Activated CD4-positive, alpha-beta T cell treated with anti-CD3 and anti-CD28 coated beads, Interleukin-2, amount 50 U/mL, for 4 hours (primary cell): ENCODE data around the gene PRR5L.
A peak's percentile ranks its signal among the peaks of the same experiment; 100 is the strongest.
"Not testable (repeated sequence)": the region's sequence is repeated elsewhere in the genome, so short reads cannot be mapped to it uniquely, and the experiment has no call there.

ENCODE experiments used
- DNase-seq, 2 experiments: peaks; one replicate each; pipeline ENCODE4 v3.0.0-alpha.2; 2020

The PRR5L gene

DNA sequence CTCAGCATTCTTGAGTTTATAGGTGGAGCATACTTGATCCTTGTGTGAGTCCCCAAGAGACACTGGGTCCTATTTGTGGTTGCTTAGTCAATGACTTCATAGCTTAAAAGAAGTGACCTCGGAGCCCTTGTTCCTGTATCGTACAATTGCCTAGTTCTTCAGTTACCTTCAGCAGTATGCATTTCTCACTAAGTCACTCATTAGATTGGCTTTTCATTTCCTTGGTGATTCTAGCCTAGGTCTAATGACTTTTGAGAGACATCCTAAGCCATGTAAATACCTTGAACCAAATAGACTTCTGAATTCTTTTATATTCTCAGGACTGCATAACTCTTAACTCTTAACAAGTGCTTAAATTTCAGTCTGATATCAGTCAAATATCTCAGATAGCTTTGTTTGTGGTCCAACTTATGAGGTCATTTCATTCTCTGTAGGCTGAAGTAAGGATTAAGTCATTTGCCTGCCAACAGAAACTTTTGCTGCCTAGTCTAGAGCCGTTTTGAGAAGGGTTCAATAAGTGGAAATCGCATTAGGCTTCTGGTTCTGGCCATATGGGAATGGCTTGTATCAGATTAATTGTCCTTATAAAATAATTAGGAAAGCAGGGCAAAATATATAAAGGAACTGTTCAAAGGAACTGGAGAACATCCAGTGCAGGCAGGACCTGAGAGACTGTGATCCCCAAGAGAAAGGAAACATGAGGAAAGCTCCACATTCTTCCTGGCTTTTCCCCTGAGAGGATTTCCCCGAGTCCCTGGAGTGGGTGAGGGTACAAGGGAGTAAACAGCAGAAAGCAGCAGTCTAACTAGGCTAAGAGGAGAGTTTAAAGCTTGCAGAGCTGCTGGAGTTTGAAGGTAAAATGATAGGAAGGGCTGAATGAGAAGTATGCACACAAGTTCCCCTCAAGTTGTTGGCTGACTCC is 174.1 kb downstream of the PRR5L start:
- no peak for DNase-seq

- no peak for DNase-seq
Observed at GRCh38 chr11:36471577-36471976, 175.5 kb downstream of the PRR5L start.

DNA sequence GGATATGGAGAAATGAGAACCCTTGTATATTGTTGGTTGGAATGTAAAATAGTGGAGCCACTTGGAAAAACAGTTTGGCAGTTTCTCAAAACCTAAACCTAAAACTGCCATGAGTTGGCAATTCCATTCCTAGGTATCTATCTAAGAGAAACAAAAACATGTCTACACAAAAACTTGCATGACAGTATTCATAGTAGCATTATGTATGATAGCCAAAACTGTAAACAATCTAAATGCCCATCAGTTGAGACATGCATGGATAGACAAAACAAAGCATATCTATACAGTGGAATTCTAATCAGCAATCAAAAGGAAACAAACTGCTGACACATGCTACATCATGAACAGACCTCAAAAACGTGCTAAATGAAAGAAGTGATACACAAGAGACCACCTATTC is 179.1 kb downstream of the PRR5L start:
- no peak for DNase-seq

DNA sequence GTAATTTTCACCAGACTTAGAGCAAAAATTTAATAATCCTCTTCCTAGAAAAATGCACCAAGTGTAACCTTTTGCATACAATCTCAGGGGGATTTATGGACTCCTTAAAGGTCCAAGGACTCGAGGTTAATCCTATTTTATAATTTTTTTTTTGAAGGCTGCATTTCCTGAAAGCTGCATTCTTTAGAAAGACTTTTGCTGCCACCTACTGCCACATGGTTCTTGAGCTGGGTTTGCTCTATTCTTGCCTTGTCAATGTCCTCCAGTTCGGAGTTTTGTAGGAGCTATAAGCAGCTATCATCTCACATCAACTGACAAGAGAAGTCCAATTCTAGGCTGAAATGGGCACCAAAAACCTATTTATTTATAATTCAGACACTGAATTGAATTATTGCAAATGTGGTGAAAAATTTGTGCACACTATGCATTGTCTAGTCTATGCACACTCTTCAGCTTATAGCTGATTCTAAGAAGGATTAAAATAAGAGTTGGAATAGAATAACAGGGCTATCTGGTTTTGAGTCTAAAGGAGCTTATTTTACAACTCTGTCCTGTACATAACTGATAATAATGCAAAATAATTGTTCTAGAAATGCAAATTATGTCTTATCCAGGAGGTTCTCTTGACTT is 182.7 kb downstream of the PRR5L start:
- no peak for DNase-seq

DNA sequence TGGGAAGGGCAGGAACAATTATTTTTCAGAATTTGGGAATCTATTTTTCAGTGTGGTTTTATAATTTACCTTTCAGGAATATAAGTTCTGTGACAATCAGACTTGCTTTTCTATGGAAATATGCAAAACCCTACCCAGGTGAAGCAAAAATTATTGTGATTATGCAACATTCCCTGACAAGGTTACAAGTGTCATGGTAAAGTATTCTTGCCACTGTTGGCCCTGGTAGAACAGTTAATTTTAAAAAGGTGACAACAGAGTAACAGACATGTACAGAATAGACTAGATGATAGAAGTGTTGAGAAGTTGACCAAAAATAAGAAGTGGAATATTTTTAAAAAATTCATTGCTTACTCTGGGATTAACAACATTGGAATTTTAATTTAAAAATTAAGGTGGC is 184.7 kb downstream of the PRR5L start:
- no peak for DNase-seq

DNA sequence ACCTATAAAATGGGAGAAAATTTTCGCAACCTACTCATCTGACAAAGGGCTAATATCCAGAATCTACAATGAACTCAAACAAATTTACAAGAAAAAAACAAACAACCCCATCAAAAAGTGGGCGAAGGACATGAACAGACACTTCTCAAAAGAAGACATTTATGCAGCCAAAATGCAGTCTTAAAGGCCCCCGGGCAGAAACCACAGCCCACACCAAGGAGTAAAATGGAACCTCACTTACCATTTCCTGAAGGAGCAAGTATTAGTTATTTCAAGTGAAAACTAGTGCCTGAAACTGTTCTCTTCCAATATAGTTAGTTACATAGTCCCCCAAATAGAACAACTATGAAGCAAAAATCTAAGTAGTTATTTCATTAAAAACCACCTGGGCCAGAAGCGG is 187.0 kb downstream of the PRR5L start:
- DNase-seq, result not testable (repeated sequence)

GRCh38 chr11:36485298-36486002 is 189.4 kb downstream of the PRR5L start:
- DNase-seq, result no peak

- no peak for DNase-seq
Observed at GRCh38 chr11:36487619-36488018, 191.5 kb downstream of the PRR5L start.

- DNase-seq, result no peak
Observed at GRCh38 chr11:36488096-36488495, 192.0 kb downstream of the PRR5L start.

DNA sequence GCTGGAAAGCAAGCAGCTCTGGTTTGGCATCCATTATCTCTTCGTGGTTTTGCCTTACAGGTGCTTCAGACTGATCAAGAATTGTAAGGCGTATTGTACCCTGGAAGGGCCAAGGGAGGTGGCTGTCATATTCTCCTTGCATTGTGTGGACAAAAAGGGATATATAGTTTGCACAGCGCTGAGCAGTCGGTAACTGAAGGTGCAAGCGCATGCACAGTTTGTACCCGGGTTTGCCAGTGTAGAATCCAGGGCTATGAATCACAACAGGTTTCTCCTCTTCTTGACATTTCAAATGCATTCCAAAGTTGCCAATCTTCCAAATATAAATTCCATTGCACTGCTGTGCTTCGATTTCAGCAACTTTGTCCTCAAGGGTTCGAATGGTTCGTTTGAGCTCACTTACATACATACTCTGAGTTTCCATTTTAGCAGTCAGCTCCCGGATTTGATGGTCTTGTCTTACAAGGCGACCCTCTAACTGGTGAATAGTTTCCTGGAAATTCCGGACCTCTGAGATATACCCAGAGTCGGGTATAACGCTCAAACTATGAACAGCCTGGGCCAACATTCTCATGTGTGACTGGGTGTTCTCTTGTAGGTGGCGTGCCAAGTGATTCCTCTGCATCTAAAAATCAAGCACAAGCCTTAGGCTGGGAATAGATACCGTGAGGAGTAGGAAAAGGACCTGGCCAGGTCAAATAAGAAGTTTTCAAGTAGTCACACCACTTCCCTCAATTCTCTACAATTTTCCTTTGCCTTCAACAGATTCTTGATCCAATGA is 194.1 kb downstream of the PRR5L start:
- no peak for DNase-seq

DNA sequence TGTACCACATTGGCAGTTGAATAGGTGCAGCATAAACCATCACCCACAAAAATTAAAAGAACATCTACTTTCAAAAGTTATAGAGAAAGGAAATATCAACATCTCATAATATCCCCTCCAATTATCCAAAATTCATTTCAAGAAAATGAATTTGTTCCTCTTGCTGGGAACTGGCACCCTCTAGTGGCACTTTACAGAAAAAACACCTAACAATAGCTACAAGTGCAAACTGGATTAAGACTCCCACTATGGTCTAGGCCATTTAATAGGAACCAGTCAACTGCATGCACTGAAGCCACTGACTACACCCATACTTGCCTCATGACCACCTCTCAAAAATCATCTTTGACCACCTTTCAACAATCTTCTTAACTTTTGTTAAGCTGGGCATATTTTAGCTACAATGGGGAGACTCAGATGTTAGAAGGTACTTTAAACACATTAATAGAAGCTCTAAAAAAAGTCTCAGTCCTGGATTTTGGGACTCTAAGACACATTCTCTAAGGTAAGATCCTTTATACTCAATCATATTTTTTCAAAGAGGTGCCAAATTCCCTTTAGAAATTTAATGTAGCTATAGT is 196.7 kb downstream of the PRR5L start:
- DNase-seq, result no peak

GRCh38 chr11:36493332-36493731 is 197.2 kb downstream of the PRR5L start:
- no peak for DNase-seq

- no peak for DNase-seq
Observed at GRCh38 chr11:36498721-36499120, 202.6 kb downstream of the PRR5L start.

- no peak for DNase-seq
Observed at GRCh38 chr11:36499315-36499714, 203.2 kb downstream of the PRR5L start.

GRCh38 chr11:36500315-36500721 is 204.2 kb downstream of the PRR5L start:
- DNase-seq, result no peak

- no peak for DNase-seq
Observed at GRCh38 chr11:36501236-36501635, 205.1 kb downstream of the PRR5L start.

DNA sequence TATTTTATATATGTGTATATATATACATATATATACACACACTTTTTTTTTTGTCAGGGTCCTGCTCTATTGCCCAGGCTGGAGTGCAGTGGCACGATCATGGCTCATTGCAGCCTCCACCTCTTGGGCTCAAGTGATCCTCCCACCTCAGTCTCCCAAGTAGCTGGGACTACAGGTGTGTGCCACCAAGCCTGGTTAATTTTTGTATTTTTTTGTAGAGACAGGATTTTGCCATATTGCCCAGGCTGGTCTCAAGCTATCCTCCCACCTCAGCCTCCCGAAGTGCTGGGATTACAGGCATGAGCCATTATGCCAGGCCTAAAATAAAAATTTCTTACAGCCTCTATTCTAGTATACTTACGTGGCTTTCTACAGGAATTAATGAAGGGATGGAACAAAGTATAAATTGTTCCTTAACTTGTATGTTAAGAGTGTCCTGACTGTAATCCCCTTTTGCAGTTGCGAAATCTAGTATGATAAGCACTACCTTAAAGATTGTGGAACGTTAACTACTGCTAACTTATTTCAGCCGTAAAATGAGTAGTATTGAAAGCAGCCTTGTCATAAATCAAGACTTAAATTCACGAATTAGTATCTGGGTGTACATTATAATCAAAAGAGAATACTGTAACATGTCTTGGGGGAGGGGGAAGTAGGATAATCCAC is 211.9 kb downstream of the PRR5L start:
- no peak for DNase-seq

GRCh38 chr11:36508743-36509142 is 212.7 kb downstream of the PRR5L start:
- DNase-seq, result no peak

DNA sequence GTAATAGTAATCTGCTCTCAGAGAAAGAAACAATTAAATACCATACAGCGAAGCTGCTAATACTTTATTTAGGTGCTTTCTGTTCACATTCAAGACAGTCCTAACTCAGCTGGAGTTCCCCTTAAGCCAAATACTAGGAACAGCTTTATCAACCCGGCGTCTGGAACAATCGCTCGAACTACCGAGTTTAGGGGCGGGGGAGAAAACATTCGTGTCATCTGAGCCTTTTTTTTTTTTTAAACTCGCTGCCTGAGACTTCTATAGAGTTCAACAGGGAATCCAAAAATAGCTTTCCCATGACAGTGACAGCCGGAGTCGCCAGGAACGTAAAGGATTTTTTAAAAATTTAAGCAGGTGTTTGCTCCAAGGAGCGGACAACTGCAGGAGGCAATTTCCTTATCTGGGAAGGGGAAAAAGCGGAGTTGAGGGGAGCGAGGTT is 213.1 kb downstream of the PRR5L start:
- peak; percentile 38 to 51 for DNase-seq

GRCh38 chr11:36509694-36510593 is 213.9 kb downstream of the PRR5L start, which contains the start of gene TRAF6:
TRAF6 (minus strand) TSS chr11:36510272; CDS start chr11:36501515, 8,757 bp downstream.
- peak; percentile 85 to 86 for DNase-seq

DNA sequence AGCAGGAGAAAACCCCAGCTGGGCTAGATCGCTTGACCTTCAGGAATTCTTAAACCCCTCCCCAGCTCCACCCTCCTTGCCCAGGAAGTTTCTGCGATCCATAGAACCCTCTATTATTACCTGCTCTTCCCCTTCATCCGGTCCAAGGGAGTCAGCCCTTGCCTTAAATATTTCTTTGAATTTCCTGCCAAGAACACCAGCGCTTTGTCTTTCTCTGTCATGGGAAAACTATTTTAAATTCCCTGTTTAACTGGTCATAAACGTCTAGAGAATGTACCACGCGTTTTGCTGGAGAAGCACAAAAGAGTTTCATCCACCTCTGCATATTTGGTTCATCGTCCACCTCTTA is 214.5 kb downstream of the PRR5L start:
- DNase-seq, result no peak
